GDM1 (cell line): ENCODE measurements around the gene PDE4B.
A peak's percentile ranks its signal among the peaks of the same experiment; 100 is the strongest.

Experiments
- DNase-seq: peaks from one replicate; lab custom pipeline; 2025; lab: John Stamatoyannopoulos, UW

Gene PDE4B

DNA sequence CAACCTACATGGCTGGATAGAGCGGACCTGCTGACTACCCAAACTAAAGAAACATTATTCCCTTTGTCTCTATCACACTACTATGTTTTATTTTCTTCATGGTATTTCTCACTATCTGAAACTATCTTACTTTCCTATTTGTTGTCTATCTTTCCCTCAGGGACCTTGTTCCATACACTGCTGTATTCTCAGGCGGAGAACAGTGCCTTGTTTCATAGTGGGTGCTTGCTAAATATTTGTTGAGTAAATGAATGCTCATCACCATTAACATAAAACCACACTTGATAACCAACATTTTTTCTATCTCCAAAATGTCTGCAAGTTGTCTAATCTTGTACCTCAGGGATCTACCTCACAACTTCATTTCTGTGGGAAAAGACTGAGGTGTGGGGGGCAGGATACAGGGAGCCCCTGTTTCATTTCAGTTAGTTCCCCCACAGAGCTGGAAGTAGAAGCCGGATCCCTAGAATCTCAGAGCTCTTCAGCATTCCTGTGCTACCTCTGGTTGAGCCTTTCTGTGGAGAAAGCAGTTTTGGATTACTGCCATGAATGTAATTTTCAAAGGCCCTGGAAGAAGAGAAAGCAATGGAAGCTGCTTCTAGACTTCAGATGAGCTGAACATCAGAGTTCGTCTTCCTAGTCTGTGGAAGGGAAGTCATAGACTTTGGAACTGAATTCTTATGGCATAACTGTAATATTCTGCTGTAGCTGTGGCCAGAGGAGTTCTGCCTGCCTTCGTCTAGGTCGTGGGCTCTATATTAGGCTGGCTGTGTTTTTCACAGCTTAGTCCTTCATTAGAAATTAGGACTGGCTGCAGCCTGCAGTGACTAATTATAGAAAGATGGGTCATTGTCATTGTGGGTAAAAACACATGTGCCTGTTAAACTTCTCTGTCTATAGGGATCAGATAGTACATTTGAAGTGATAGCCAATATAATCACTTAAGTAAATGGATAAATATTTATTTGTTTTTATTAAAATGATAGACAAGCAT lies 448.1 kb downstream of the PDE4B start:
- DNase-seq, result no peak

DNA sequence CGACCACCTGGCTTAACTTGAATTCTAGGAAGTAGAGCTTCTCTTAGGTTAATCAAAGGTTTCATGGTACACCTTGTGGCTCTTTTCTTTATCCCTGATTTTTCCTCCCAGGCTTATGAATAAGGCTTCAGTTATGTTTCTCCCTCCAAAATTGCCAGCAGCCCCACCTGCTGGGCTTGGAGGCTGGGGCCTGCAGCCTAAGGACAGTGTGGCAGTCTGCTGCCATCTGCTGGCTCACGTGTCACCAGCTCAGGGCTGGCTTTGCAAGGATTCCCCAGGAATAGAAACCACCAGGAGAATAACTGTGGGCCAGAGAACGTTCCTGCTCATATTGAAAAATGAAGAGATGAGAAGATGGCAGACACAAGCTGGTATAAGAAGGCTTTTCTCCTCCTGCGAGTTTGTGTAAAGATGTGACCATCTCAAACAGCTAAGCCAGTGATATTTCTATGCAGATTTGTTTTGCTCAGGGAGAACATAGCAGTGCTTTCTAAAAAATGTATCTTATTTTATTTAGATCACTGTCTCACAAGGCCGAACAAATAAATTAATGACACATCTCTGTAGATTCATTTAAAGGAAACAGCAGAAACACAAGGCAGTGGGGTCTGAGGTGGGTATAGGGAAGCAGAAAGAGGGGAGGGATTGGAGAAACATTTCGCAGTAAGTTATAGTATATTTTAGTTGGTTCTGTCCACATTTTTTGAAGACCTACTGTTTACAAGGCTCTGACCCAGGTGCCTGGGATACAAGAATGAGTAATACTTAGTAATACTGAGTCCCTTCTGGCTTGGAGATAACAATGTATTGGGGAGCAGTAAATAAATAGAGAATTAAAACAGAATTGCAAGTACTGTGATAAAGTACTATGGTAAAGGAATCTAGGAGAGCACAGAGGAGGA lies 450.2 kb downstream of the PDE4B start:
- peak; percentile 71 for DNase-seq

DNA sequence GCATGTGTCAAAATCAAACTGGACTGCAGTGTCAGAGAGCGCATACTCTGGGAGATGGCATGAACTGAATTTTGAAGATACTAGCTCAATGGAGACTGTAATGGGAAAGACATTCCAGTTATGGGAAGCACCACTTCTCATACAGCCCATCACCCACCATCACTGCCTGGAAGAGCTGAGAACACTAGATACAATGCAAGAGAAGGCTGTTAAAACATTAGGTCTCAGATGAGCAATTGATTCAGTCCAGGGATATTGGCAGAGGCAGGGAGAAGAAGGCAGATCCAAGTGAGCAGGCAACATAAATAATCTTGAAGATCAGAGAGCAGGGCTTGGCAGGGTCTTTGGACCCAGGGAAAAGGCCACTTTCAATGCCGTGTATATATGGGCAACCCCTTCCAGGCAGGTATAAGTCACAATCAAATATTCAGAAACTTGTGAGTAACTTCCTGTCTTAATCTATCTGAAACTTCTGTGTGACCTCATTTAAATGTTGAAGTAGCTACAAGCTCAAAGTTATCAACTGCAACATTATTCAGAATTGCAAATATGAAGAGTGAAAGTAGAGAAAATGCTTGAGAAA lies 450.9 kb downstream of the PDE4B start:
- no peak for DNase-seq

DNA sequence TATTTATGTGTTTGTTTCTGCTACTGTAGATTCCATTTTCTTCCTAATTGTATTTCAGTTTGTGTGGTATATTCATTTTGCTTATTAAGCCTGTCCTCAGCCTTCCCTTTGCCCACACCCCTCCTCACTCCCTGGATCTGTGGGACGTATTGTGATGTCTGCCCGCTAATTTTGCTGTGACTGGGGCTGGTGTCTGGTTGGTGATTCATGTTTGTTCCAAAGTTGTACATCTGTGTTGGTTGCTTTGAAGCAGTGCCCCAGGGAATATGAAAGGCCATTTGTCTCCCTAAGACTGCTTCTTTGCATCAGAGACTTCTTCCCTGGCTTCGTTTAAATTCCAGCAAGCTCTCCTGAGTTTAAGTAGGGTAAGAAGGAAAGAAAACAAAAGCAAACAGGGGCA lies 451.7 kb downstream of the PDE4B start:
- no peak for DNase-seq

DNA sequence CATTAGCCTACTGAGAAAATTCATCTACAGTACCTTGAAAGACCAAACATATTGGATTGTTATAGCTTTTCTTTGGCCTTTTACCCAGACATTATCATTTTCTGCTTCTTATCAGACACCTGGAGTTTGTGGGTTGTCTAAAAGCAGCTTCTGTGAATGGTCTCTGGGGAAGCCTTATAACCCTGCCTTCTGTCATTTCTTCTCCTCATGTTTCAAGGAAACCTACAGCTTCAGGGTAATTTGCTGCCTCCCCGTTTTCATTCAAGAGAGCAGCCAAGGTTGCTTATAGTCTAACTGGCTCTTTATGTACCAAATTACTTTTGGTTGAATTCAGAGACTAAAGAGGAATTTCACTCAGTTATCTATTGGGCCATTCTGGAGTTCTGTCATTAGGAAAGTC lies 453.0 kb downstream of the PDE4B start:
- DNase-seq, result no peak

DNA sequence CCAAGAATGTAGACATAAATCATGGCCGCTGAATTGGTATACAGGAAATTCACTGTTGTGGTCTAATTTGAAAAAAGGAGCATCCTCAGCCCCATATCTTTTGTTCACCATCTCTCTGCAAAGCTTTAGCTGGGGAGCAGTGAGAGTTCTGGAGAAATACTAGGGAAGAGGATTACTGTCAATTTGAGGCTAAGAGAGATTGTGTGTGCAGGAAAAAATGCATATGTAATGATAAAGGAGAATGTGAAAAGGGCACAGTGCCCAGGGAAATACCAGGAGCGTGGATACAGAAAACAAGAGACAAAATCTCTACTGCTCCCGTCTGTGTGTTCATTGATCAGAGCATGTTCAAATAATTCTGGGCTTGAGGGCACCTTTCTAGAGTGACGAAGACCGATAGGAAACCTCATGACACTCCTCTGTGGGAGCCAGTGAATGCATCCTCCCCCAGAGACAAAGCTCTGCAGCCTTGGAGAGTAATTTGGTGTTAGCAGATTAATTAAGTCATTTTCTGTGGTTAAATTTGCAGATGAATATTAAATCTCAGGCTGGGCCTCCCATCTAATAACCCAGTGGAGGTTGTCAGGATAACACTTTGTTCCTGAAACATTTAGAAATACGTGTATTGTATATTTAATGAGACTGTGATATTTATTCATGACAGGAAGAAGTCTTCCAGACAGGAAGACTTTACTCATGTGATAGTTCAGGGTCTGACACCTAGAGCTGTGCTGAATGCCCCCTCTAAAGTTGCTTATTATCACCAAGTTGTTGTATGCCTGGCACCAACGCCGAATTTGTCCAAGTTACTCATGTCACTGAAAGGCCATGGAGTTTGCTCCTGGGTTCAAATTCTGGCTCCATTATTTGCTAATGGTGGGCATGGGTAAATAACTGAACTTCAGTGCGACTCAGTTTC lies 453.9 kb downstream of the PDE4B start:
- no peak for DNase-seq

DNA sequence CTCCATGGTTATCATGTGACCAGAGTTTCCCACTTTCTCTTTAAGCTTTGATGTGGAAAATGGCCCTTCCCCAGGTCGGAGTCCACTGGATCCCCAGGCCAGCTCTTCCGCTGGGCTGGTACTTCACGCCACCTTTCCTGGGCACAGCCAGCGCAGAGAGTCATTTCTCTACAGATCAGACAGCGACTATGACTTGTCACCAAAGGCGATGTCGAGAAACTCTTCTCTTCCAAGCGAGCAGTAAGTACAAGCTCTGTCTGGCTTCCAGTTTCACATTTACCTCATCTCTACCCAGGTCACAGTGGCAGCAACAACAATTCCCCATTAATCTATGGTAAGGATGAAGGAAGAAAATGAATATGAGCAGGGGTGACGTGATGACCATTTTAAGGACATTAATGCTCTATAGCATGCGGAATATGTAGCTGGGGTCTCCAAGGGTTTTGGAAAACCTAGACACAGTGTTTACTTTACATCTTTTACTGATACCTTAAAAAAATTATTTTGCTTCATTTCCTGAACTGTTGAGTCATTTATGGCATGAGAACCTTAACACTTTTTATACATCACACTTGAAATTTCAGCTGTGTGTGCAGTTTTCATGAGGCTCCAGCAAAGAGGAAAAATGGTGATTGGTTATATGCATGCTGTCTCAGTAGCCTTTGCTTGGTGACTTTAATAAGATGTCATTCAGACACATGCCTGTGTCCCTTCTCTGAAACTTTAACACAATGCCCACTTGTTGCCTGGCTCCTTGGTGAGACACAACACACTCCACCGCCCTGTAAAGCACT lies 454.9 kb downstream of the PDE4B start:
- no peak for DNase-seq

DNA sequence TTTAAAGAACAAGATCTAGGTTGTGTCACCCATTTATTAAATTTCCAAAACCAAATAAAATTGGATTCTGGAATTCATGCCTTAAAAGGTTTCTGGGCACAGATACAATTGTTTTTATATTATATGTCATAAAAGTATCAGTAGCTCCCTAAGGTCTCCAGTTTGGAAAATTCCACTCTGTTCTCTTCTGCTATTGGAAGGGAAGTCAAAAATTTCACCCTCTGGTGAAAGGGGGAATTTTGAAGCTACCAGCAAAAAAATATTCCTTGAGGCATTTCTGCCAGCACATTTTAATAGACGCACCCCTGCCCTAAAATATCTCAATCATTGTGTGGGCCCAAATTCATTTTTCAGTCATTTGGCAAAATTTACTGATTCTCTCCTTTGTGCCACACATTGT lies 455.6 kb downstream of the PDE4B start:
- DNase-seq, result no peak

DNA sequence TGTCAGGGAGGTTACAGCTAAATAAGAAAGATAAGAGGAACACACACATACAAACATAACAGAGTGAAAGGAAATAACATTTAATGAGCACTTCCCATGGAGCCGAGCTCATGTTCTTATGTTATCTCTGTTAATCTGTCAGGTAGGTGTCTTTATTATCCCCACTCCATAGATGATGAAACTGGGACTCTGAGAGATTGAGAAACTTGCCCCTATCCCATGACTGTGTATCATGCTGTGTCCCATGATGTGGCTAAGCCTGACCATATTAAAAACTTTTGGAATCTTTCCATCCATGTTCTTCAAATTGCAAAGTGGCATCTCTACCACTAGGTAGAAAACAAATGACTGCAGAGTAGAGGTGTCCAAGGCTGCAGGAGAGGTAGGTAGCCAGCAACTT lies 456.1 kb downstream of the PDE4B start:
- no peak for DNase-seq

DNA sequence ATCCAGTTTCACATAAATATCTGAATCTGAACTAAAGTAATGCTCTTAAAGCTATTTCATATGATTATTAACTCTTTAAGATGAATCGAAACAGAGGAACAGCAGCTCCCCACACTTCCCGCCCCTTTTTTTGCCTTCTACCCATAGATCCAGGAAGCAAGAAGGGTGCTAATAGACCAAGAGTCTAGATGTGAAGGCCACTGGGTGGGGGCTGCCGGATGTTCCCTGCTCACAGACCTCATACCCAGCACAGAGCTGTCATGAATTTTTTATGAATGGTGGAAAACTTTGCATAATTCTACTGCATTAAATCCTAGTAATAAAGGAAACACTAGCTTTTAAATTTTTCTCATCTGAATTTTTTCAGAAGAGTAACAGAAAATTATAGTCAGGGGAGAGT lies 457.4 kb downstream of the PDE4B start:
- no peak for DNase-seq

DNA sequence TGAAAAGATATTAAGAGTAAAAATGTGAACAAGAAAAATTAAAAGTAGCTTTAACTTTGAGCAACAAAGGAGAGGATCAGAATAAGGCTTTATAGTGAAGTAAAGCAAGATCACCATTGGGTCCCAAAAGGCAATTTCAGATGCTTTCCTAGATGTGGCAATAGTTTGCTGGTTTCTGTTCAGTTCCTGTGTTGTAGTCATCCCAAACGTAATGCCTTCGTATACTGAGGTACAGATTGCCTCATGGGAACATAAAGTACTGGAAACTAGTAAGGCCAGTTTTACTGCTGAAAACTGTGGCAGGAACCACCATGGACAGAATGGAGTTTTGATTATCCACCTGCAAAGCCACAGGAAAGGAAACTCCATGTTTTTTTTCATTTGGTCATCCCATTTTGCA lies 457.8 kb downstream of the PDE4B start:
- DNase-seq, result no peak

DNA sequence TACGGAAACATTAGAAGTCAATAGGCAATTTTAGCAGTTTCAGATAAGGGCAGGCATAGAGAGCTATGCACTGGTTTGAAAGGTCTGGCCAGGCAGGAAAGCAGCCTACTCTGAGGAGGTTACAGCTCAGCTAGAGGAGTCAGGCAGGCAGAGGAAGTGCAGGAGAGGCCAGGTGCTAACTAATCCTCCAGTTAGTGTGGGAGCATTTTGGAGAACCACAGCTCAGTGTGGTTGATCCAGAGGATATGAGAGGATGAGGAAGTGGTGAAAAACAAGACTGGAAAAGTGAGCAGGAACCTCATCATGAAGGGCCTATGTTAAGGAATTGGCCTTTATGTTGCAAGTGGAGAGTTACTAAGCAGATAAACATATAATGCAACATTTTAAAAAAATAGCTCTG lies 458.9 kb downstream of the PDE4B start:
- DNase-seq, result peak; percentile 80

DNA sequence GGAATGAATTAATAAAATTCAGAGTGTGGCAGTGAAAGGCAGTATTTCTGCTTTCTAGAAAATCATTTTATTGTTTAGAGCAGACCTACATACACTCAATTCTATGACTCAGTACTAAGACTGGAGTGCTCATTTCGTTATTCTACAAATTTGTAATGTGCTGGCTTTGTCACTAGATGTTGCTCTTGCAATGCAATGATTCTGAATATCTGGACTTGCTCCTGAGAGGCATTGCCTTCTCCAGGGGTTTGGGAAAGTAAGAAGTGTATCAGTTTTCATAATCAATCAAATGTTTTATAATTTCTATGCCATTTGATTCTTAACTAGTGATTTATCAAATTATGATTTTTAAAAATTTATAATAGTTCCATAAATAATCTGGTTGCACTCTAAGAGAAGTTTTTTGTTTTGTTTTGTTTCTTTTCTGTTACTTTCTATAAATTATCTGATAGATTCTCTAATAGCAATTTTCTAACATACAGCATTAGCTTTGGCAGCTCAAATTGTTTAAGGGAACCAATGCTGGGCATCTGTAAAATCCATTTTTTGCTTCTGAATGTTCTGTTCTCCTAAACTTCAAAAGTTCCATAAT lies 460.7 kb downstream of the PDE4B start:
- DNase-seq, result peak; percentile 55

DNA sequence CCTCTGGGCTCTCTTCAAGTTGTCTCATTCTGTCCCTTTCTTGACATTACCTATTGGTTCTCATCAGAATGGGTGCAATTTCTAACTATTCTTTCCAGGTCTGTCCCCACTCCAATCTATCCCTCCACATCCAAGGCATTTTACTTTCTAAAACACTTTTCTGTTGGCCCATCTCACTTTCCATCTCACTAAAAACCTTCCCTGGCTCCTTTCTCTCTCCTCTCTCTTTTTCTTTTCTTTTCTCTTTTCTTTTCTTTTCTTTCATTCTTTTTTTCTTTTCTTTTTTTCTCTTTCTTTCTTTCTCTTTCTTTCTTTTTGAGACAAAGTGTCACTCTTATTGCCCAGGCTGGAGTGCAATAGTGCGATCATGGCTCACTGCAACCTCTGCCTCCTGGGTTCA lies 462.1 kb downstream of the PDE4B start:
- DNase-seq, result no peak

DNA sequence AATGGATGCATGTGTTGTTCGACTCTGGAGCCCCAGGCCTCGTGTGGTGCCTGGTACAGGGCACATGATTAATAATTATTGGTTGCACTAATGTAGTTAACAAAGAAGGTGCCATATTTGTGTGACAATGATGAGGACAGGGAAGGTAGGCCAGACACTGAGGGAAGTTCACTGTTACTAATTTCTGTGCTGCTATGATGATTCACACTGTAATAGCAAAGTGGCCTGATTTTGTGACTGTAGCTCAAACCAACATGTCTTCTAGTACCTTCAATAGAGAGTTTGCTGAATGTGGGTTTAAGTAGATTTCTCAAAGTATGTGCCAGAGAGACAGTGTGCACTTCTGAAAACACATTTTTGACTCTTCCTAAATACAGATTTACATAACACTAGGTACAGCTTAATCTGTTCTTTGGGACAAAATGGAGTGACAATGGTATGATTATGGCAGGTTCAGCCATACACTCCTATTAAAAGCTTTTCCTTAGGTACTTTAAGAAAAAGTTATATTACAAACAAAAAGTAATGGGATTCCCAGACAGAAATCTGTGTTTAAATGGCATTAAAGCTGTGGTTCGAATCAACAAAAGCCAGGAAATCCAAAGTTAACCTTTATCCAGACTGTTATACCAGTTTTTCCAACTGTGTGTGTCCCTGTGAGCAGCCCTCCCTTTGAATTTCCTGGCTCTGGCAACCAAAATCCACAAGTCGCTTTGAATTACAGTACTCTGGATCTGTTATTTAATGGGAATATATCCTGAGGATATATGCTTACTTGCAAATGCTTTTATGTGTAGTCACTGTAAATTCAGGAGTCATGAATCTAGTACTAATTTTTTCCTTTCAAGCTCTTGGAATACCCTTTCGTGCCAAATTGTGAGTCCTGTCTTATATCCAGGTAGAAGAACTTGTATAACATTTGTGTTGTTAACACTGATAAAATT lies 464.2 kb downstream of the PDE4B start:
- no peak for DNase-seq

DNA sequence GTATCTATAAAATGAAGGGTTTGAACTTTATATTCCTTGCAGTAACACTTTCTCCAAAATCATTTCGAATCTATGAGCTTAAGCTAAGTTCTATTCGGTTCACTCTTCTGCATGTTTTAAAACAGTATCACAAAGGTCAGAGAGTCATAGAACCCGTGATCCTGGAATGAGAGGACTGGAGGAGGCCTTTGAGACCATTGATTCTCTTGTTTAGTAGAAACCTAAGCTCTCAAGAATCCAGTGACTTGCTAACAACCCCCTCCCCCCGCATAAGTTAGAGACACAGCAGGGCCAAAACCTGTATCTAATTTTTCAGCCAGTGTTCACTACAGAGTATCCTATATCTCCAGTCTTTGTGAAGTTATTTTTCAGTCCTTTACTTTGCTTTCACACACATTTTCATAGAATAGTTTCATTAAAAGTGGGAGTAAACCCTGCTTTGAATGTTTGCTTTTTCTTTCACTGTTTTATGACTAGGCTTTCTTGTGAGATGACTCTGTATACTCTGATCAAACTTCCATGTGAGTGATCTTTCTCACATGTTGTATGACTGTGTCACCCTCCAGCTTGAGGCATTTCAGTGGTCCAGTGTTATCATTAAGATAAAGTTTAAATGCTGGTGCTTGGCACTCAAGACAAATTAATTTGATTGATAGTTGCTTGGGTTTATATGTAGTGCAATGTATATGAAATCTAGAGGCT lies 465.9 kb downstream of the PDE4B start:
- DNase-seq, result no peak

DNA sequence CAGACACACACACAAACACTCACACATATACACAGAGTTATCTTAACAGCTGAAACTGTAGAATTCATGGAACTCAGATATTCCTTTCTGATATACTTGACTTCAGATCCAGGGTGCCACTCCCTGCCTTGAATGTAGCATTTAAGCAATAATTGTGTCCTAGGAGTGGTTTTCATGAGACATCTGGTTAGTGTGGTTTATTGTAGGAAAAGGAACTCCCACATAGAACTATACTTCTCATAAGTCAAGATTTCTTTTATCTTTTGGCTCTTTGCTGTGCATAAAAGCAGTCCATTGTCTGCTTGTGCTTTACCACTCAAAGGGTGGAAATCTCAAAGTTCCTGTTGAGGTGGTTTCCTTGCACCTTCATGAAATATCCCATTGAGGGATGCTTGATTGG lies 468.7 kb downstream of the PDE4B start:
- no peak for DNase-seq

DNA sequence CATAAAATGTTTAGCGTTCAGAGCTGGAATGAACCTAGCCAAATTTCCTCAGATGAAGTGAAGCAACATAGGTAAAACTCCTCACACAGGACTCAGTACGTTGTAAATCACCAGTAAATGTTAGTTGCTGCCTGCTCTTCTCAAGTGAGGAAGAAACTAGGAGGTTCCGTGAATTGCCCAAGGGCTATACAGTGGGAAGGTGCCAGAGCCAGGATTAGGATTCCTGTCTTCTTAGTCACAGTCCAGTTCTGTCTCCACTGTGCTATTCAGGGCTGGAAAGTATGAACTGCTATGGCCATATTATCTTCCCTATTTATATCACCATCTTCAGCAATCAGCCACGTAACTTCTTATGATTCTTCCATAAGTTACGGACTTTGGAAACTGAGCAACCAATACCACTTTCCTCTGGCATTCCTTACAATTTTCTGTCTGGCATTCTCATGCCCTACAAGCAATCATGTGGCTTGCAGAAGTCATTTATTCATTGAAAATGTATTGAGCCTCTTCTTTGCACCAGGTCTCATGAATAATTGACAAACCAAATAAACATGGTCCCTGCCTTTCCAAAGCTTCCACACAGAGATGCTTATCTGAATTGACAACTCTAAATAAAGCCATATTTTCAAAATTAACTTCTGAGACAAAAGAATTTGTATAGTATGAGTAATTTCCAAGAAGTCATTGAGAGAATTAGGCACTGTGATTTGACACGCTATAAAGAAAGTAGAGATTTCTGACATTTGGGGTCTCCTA lies 469.7 kb downstream of the PDE4B start:
- DNase-seq, result no peak
